ENCODE data around the gene SOX6. TPM values are rescaled to one million over a fixed set of nuclear protein-coding genes. Genes with fewer than 3 reads are reported as not detected.

Gene SOX6
- total RNA-seq, 1 donor from 2014 or later, result 1.6 TPM

GRCh38 chr11:16000065-16000464, 356.3 kb downstream of the SOX6 start:
- H3K36me3 ChIP-seq, result no peaks in the 10 kb centered on the region
- intact Hi-C loops (cut with DNase I), result no loop called here
- H3K4me3 ChIP-seq, result no peak overlapping the region
- H3K9me3 ChIP-seq, result no peaks in the 10 kb centered on the region
- DNase-seq (ENCODE audit: low spot score in 2 of 2), result no peak
- no peak for TF ChIP-seq CTCF (IDR thresholded peaks at IDR 0.05)
- H3K27ac ChIP-seq, result no peak overlapping the region
- H3K4me1 ChIP-seq, result no peaks in the 10 kb centered on the region
- no peaks in the 10 kb centered on the region for H3K27me3 ChIP-seq

GRCh38 chr11:15993345-15993744, 363.0 kb downstream of the SOX6 start:
- Histone ChIP-seq H3K4me3 (no peak overlapping the region), H3K9me3 (no peaks in the 10 kb centered on the region), H3K4me1 (no peaks in the 10 kb centered on the region), H3K27ac (no peak overlapping the region), H3K27me3 (no peaks in the 10 kb centered on the region), H3K36me3 (no peaks in the 10 kb centered on the region)
- DNase-seq (ENCODE audit: low spot score in 2 of 2), result no peak
- TF ChIP-seq CTCF (IDR thresholded peaks at IDR 0.05), result no peak
- intact Hi-C loops (cut with DNase I), result no loop called here

- no peaks in the 10 kb centered on the region for H3K9me3 ChIP-seq
- intact Hi-C loops (cut with DNase I), result no loop called here
Measured at GRCh38 chr11:15991215-15991614, 365.1 kb downstream of the SOX6 start.

GRCh38 chr11:15989685-15990084, 366.7 kb downstream of the SOX6 start:
- Histone ChIP-seq H3K27ac (no peak overlapping the region), H3K9me3 (no peaks in the 10 kb centered on the region), H3K4me1 (no peaks in the 10 kb centered on the region), H3K27me3 (no peaks in the 10 kb centered on the region), H3K36me3 (no peaks in the 10 kb centered on the region), H3K4me3 (no peak overlapping the region)
- intact Hi-C loops (cut with DNase I), result loop anchor here (5.0 kb wide), 1 partner anchor 337 kb away; no protein-coding TSS in a partner anchor
- DNase-seq (ENCODE audit: low spot score in 2 of 2), result no peak
- no peak for TF ChIP-seq CTCF (IDR thresholded peaks at IDR 0.05)

More at GRCh38 chr11:15991215-15991614, 365.1 kb downstream of the SOX6 start:
- Histone ChIP-seq H3K36me3 (no peaks in the 10 kb centered on the region), H3K4me1 (no peaks in the 10 kb centered on the region), H3K4me3 (no peak overlapping the region), H3K27ac (no peak overlapping the region), H3K27me3 (no peaks in the 10 kb centered on the region)
- no peak for TF ChIP-seq CTCF (IDR thresholded peaks at IDR 0.05)
- no peak for DNase-seq (ENCODE audit: low spot score in 2 of 2)

GRCh38 chr11:15988693-15989231, 367.6 kb downstream of the SOX6 start:
- H3K9me3 ChIP-seq, result no peaks in the 10 kb centered on the region
- intact Hi-C loops (cut with DNase I), result loop anchor here (5.0 kb wide), 1 partner anchor 336 kb away; no protein-coding TSS in a partner anchor
- peak; percentile 4 to 34 (median 9) for TF ChIP-seq CTCF (IDR thresholded peaks at IDR 0.05)
- no peaks in the 10 kb centered on the region for H3K27me3 ChIP-seq
- no peak overlapping the region for H3K4me3 ChIP-seq
- DNase-seq (ENCODE audit: low spot score in 2 of 2), result no peak
- H3K36me3 ChIP-seq, result no peaks in the 10 kb centered on the region
- H3K27ac ChIP-seq, result no peak overlapping the region
- no peaks in the 10 kb centered on the region for H3K4me1 ChIP-seq

Measured in ascending aorta (tissue), 2 donors.